Duodenal mucosa (tissue), 2 donors: ENCODE measurements around the gene REXO4.
A peak's percentile ranks its signal among the peaks of the same experiment; 100 is the strongest.

Experiments used
- H3K27ac ChIP-seq: one replicate; pipeline ENCODE4 v1.7.0; 2013; ENCODE audit warnings: low read depth, low read length
- H3K27me3 ChIP-seq, 2 donors: one replicate each; pipeline ENCODE4 v1.7.0; 2013; ENCODE audit warnings: low read length in 2 of 2, control low read depth in 1 of 2; ENCODE audit not compliant: insufficient read depth in 2 of 2, control insufficient read depth in 1 of 2
- H3K36me3 ChIP-seq, 2 donors: one replicate each; pipeline ENCODE4 v1.7.0; 2013; ENCODE audit warnings: low read length in 2 of 2, control low read depth in 1 of 2; ENCODE audit not compliant: insufficient read depth in 2 of 2, control insufficient read depth in 1 of 2
- H3K4me1 ChIP-seq, 2 donors: one replicate each; pipeline ENCODE4 v1.7.0; 2013; ENCODE audit warnings: low read length in 2 of 2, control low read depth in 1 of 2; ENCODE audit not compliant: insufficient read depth in 2 of 2, control insufficient read depth in 1 of 2
- H3K4me3 ChIP-seq, 2 donors: one replicate each; pipeline ENCODE4 v1.7.0; 2013; ENCODE audit warnings: low read length in 2 of 2, low read depth in 1 of 2
- H3K9ac ChIP-seq, 2 donors: one replicate each; pipeline ENCODE4 v1.7.0; 2013; ENCODE audit warnings: low read length in 2 of 2, low read depth in 1 of 2
- H3K9me3 ChIP-seq, 2 donors: one replicate each; pipeline ENCODE4 v1.7.0; 2013; ENCODE audit warnings: low read length in 2 of 2, control low read depth in 1 of 2; ENCODE audit not compliant: control insufficient read depth in 1 of 2

REXO4 gene

DNA sequence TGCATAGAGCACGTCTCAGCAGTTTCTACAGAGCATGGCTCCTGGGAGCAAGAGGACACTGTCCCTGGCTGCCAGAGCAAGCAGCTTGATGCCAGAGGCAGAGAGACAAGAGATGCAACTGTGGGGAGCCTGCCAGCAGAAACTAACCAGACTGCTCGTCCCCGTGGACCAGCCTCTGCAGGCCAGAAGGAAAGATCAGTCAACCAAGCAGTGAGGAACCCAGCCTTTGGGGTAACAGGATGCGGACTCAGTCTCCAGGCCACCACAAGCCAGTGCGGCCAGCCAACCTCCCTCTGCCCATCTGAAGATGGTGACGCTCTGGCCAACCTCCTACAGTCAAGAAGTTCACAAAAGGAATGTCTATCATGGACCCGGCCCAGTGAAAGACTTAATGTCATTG is 45.7 kb downstream of the REXO4 start:
- no peaks in the 10 kb centered on the region for H3K9me3 ChIP-seq
- H3K4me3 ChIP-seq: peak overlapping the region; percentile 28 to 45
- H3K36me3 ChIP-seq: peaks cover 24 to 46% of the 10 kb centered on the region in 2 donors
- H3K9ac ChIP-seq: peak overlapping the region; percentile 34 to 35
- H3K27me3 ChIP-seq: no peaks in the 10 kb centered on the region
- no peak overlapping the region for H3K27ac ChIP-seq
- peaks cover 65 to 81% of the 10 kb centered on the region in 2 donors for H3K4me1 ChIP-seq

DNA sequence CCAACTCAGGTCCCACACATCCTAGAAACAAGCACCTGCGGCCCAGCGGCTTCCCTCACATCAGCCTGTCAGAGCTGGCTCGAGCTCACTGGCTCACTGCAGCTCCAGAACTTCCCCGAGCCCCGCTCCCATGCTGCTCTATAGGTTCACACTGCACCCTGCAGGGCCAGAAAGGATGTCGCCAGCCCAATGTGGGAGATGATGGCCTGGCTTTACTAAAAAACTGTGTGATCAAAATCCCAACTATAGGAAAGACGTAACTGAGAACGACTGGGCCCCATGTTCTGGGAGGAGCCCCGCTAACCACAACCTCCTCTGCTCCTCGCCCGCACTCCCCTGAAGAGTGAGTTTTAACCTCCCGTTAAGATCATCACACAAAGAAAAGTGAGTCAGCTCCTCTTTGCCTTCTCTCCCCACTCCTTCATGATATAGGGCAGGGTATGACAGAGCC is 46.5 kb downstream of the REXO4 start:
- Histone ChIP-seq H3K27ac (peak overlapping the region; percentile 59), H3K9ac (peak overlapping the region; percentile 8 to 34), H3K4me1 (peaks cover 70 to 79% of the 10 kb centered on the region in 2 donors), H3K27me3 (no peaks in the 10 kb centered on the region), H3K36me3 (peaks cover 32 to 54% of the 10 kb centered on the region in 2 donors), H3K4me3 (peak overlapping the region; percentile 40 to 45), H3K9me3 (no peaks in the 10 kb centered on the region)

DNA sequence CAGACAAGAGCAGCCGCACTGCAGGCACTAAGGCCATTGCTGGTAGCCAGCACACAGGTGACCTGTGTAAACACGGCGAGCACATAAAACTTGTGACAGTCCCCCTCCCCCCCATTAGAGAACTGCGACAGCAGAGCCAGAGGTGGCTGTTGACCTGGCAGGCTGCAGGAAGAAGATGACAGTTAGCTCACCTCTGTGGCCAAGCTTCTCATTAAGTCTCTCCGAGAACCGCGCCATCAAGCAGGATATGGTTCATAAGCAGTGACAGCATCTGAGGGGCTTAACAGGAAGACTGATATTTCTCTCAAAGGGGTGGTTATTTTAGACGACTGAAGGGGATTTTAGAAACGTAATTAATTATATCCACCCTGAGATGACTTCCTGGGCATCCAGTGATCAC is 47.1 kb downstream of the REXO4 start:
- Histone ChIP-seq H3K9me3 (no peaks in the 10 kb centered on the region), H3K27me3 (no peaks in the 10 kb centered on the region), H3K36me3 (peaks cover 37 to 60% of the 10 kb centered on the region in 2 donors), H3K27ac (peak overlapping the region; percentile 26), H3K9ac (peak overlapping the region; percentile 26 to 34), H3K4me1 (peaks cover 70 to 79% of the 10 kb centered on the region in 2 donors), H3K4me3 (peak overlapping the region; percentile 40 to 51)

DNA sequence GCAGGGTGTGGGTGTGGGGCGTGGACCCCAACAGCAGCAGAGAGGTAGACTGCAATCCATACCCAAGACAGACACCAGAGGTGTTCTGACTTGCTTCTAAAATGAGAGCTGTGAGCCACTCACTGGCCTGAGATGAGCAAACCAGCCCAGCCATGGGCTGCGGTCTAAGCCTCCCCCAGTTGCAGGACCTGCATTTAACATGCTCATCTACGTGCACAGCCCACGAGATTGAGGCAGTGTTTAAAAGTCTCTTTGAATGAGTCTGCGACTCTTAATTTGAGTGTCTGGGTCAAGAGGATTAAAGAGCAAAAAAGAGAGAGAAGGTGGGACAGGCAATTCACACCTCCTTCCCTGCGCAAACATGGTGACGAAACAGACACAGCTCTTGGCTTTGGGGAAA is 47.9 kb downstream of the REXO4 start:
- no peaks in the 10 kb centered on the region for H3K27me3 ChIP-seq
- H3K9me3 ChIP-seq: no peaks in the 10 kb centered on the region
- peaks cover 44 to 67% of the 10 kb centered on the region in 2 donors for H3K36me3 ChIP-seq
- H3K9ac ChIP-seq: peak overlapping the region; percentile 26 to 34
- peak overlapping the region in 1 of 2 donors; percentile 51 for H3K4me3 ChIP-seq
- H3K4me1 ChIP-seq: peaks cover 70 to 81% of the 10 kb centered on the region in 2 donors
- H3K27ac ChIP-seq: peak overlapping the region; percentile 63

DNA sequence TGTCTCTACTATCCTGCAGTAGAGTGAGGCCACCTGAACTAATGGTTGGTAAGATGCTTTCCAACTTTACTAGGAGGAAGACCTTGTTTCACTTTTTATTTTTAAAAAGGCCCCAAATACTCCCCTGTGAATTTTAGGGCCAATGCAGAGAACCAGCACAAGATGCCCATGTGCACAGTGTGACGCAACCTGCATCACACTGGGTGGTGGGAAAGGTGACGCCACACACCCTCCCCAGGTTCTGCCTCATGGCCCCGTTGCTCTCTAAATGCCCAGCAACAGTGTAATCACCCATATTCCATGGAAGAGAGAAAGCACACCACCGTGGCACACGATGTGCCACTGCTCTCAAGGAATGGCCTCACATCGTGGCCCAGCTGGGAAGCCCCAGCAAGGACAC is 48.4 kb downstream of the REXO4 start:
- Histone ChIP-seq H3K36me3 (peaks cover 47 to 70% of the 10 kb centered on the region in 2 donors), H3K27me3 (no peaks in the 10 kb centered on the region), H3K27ac (peak overlapping the region; percentile 63), H3K9me3 (no peaks in the 10 kb centered on the region), H3K9ac (peak overlapping the region; percentile 10 to 34), H3K4me3 (peak overlapping the region; percentile 16 to 51), H3K4me1 (peaks cover 70 to 76% of the 10 kb centered on the region in 2 donors)

DNA sequence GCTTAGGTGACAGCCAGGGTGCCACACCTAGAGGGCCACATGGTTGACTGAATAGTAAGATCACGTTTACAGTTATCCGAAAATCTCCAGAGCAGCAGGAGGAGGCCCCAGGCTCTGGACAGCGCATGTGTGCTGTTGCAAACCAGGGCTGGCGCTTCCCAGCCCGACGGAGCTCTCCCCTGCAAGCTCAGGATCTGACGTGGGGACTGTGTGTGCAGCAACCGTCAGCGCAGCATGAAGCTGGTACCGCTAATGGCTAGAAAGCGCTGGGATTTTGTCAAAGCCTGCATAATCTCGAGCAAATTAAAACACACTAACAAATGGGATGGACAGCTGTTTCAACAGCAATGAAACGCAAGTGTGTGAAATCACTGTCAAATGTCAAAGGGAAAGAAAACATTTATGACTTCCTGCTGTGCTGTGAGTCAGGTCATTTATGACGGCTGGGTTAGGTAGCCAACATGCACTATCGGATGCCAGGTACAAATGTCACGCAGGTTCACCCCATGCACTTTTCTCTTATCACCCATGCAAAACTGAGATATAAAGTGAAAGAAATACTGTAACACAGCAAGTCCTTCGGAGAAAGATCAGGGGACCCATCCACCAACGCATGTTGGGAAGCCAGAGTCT is 49.4 kb downstream of the REXO4 start:
- Histone ChIP-seq H3K4me1 (peaks cover 67% of the 10 kb centered on the region in 2 donors), H3K4me3 (peak overlapping the region; percentile 45 to 51), H3K27ac (peak overlapping the region; percentile 60), H3K9ac (peak overlapping the region; percentile 28 to 34), H3K36me3 (peaks cover 56 to 79% of the 10 kb centered on the region in 2 donors), H3K9me3 (no peaks in the 10 kb centered on the region), H3K27me3 (no peaks in the 10 kb centered on the region)

DNA sequence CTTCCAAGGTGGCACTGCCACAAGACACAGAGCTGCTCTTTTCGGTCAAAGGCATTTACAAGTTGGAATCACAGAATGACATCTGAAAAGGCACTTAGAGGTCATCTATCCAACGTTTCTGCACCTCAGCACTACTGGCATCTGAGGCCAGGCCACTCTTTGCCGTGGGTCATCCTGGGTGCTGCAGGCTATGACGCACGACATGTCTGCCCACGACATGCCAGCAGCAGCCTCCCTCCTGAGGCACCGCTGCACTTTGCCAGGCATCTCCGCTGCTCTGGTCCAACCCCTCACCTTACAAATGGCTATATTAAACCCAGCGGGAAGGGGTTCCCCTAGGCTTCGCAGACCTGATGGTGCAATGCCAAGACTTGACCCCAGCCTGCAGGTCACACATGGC is 50.0 kb downstream of the REXO4 start:
- peak overlapping the region; percentile 28 to 34 for H3K9ac ChIP-seq

DNA sequence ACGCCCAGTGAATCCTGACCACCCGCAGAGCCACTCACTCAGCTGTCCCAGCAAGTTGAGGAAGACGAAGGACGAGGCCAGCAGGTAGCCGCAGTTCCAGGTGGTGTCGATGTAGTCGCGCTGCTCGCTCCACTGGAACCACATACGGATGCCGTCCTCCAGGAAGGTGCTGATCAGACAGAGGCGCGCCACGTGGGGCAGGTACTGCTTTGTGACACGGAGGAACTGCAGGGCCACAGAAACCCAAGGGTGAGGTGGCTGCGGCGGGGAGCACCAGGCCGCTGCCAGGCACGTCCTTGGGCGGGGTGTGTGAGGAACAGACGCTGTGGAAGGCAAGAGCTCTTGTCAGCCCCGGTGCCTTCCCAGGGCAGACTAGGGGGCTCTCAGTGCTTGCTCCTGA is 50.6 kb downstream of the REXO4 start:
- no peaks in the 10 kb centered on the region for H3K27me3 ChIP-seq
- no peaks in the 10 kb centered on the region for H3K9me3 ChIP-seq
- no peak overlapping the region for H3K4me3 ChIP-seq
- H3K9ac ChIP-seq: peak overlapping the region in 1 of 2 donors; percentile 34
- no peak overlapping the region for H3K27ac ChIP-seq
- peaks cover 61 to 79% of the 10 kb centered on the region in 2 donors for H3K36me3 ChIP-seq
- H3K4me1 ChIP-seq: peaks cover 67% of the 10 kb centered on the region in 2 donors

More for the DNA sequence above, 50.0 kb downstream of the REXO4 start:
- peak overlapping the region; percentile 45 to 50 for H3K4me3 ChIP-seq
- peaks cover 61 to 79% of the 10 kb centered on the region in 2 donors for H3K36me3 ChIP-seq
- peaks cover 67 to 68% of the 10 kb centered on the region in 2 donors for H3K4me1 ChIP-seq
- no peaks in the 10 kb centered on the region for H3K9me3 ChIP-seq
- H3K27ac ChIP-seq: peak overlapping the region; percentile 60
- no peaks in the 10 kb centered on the region for H3K27me3 ChIP-seq

DNA sequence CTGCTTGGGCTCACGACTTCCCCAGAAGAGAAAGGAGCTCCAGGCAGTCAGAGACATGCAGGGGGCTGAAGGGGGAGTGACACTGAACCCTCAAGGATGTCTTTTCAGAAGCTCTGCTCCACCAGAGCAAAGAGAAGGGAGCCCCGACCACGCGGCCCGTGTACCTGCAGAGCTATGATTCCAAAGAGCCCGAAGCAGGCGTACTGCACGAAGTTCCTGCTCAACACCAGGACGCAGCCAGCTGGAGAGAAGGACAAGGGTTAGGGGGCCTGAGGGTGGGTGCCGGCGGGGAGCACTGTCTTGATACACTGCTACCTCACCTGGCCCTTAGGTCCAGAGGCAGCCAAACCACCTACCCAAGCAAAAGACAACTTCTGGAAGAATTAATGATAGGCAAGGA is 51.4 kb downstream of the REXO4 start:
- Histone ChIP-seq H3K4me3 (no peak overlapping the region), H3K27ac (no peak overlapping the region), H3K36me3 (peaks cover 64 to 81% of the 10 kb centered on the region in 2 donors)

DNA sequence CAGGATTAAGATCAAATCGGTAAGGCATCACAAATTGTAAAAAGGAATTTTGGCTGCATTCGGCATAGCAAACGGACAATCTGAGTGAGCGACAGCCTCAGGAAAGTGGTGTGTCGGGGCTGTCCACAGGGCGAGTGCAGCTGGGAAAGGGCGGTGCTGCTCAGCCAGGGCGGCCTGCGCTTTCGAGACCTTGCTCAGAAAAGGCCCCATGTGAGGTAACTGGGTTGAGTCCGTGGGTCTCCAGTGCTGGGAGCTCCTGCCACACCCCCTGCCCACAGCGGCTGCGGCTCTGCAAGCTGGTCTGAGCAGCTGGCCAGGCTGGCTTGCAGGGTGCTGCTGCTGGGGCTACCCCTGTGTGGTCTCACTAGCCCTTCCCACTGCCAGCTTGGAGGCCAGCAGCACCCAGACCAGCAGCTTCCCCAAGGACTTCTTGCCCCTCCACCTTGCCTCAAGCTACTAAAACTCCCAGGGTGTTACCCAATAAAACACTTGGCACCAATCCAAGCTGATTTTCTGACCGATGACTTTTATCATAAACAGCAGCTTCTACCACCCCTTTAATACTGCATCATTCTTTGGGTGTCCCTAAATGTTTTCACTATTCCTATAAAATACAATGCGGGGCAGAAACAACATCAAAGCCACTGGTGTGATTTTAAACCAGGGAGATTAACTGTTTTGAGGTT is 55.3 kb downstream of the REXO4 start:
- H3K27me3 ChIP-seq: no peaks in the 10 kb centered on the region
- no peak overlapping the region for H3K4me3 ChIP-seq
- H3K9me3 ChIP-seq: no peaks in the 10 kb centered on the region
- no peak overlapping the region for H3K27ac ChIP-seq
- peaks cover 64 to 87% of the 10 kb centered on the region in 2 donors for H3K36me3 ChIP-seq
- peaks cover 48 to 57% of the 10 kb centered on the region in 2 donors for H3K4me1 ChIP-seq
- no peak overlapping the region for H3K9ac ChIP-seq

More for the DNA sequence above, 51.4 kb downstream of the REXO4 start:
- Histone ChIP-seq H3K4me1 (peaks cover 59 to 63% of the 10 kb centered on the region in 2 donors), H3K9me3 (no peaks in the 10 kb centered on the region), H3K27me3 (no peaks in the 10 kb centered on the region), H3K9ac (no peak overlapping the region)
